NCI-H526 (cell line): ENCODE data around the gene BAHCC1.
A peak's percentile ranks its signal among the peaks of the same experiment; 100 is the strongest.

ENCODE experiments used
- DNase-seq, 2 experiments: peaks; one replicate each; lab custom pipeline; 2025; lab: John Stamatoyannopoulos, UW

The BAHCC1 gene

DNA sequence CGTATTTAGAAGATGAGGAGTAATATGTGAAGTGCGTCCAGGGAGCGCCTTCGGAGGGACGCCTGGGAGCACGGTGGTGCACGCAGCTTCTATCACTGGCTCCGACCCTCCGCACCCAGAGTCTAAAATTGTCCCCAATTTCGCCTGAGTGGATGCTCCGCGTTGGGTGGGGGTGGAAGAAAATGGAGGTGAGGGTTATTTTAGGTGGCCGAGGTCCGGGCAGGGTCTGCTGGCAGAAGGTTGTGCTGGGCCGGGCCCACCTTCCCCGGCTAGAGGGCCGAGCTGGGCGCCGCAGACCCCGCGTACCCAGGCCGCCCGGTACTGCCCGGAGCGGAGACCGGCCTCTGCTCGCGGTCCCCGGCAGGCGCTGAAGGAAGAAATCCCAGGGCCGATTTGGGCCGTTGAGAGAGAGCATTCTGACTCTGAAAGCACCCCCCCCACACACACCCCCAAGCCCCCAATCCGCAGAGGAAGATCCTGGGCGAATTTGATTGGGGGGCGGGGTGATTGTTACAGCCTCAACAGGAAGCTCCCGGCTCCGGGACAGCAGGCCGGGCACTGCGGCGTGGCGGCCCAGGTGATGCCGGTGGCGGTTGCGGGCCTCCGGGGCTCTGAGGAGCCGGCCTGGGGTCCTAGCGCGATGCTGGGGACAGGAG is 3.0 kb downstream of the BAHCC1 start:
- DNase-seq = peak; percentile 73 to 86

DNA sequence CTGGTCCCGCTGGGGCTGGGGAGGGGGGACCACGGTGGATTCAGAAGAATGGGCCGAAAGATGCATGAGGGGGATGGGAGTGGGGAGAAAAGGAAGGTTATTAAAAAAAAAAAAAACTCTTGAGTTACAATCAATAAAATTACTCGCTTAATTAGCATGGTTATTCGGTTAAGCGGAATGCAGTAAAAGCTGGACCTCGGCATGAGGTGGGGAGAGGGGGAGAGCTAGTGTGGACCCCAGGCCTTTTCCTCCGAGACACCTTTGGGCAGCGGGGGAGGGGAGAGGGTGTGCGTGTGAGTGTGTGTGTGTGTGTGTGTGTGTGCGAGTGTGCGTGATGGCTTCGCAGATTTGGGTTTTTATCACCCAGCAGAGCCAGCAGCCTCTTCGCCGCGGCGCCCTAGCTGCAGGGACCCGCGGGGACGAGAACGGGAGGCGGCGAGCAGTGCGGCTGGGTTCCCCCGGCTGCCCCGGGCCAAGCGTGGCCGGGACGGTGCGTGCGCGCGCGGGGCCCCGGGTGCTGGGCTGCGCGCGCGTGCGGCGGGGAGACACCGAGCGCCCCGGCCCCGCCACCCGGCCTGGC is 3.7 kb downstream of the BAHCC1 start:
- DNase-seq = peak; percentile 69 to 73

DNA sequence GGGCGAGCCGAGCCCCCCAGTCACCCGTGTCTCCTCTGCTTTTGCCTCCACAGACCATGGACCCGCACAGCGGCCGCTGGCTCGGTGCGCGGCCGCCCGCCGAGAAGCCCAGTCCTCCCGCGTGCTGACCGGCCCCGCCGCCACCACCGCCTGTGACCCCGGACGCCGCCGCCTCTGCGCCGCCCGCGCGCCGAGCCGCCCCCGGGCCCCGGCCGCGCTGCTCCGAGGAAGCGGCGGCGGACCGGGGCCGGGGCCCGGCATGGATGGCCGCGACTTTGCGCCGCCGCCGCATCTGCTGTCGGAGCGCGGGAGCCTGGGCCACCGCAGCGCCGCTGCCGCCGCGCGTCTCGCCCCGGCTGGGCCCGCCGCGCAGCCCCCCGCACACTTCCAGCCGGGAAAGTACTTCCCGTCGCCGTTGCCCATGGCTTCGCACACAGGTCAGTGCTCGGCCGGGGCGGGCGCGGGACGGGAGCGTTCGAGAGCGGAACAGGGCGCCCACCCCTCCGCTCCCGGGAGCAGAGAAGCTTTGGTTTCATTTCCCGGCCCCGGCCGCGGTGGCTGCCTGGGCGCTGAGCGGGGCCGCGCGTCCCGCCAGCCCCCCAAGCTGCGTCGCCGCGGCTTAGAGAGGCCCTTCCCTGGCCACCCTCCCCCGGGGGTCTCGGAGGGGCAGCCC is 4.4 kb downstream of the BAHCC1 start:
- DNase-seq = peak in 1 of 2 experiments; percentile 82

DNA sequence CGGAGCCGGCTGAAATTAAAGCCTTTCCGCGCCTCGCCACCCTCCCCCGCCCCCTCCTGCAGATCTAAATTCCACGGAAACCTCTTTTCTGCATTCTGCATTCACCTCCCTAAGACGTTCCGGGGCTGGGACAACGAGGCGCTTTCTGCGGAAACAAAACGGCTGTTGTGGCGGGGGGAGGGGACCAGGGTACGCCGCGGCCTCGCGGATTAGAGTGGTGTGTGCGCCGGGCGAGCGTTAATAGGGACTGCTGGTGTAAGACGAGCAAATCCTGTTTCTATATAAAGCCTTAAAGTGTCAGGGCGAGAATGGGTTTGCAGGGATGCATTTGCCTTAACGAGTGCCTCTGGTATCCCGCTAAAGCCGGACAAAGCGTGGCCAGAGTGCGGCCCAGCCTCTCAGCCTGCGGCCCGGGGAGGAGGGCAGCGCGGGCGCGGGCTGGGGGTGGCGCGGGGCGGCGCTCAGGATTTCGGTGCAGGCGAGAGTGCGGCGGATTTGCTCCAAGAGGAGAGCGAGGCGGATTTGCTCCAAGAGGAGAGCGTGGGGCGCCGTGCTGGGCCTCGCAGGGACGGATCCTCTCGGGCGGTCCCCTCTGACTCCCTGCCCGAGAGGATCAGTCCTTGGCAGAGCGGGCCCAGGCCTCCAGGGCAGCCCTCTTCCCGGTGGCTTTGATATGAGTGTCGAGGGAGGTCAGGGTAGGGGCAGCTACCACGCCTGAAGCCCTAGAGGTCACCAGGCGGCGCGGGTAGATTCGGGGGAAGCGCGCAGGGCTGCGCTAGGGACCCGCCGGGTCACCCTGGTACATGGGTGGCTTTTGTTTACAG is 5.1 kb downstream of the BAHCC1 start:
- DNase-seq = peak; percentile 43 to 83

DNA sequence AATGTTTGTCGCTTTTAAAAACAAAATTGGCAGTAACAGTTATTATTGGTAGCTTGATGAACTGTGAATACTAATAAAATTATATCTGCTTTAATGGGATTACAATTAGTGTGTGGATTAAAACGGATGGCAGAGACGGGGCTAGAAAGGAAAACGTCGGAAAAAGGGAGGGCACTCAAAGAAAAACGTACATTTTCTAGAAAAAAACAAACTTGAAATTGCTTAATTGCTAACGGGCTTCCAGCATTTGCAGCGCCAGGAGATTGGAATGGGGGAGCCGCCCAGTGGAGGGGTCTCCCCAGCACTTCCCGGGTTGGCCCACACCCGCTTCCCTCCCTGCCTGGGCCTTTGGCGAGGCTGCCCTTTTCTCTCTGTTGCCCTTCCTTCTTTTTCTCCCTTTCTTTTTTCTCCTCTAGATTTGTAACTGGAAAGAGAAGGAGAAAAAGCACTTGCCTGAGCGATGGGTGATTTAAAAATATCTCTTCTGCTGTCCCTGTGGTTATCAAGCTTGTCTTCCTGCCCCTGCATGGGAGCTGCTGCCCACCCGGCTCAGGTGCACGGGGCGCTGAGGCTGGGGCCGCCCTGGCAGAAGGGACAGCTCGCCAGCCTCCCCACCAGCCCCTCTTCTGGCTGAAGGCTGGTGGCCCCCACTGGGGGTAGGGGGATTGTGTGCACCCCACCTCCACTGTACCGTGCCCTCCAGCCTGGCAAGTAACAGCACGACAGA is 5.9 kb downstream of the BAHCC1 start:
- no peak for DNase-seq

DNA sequence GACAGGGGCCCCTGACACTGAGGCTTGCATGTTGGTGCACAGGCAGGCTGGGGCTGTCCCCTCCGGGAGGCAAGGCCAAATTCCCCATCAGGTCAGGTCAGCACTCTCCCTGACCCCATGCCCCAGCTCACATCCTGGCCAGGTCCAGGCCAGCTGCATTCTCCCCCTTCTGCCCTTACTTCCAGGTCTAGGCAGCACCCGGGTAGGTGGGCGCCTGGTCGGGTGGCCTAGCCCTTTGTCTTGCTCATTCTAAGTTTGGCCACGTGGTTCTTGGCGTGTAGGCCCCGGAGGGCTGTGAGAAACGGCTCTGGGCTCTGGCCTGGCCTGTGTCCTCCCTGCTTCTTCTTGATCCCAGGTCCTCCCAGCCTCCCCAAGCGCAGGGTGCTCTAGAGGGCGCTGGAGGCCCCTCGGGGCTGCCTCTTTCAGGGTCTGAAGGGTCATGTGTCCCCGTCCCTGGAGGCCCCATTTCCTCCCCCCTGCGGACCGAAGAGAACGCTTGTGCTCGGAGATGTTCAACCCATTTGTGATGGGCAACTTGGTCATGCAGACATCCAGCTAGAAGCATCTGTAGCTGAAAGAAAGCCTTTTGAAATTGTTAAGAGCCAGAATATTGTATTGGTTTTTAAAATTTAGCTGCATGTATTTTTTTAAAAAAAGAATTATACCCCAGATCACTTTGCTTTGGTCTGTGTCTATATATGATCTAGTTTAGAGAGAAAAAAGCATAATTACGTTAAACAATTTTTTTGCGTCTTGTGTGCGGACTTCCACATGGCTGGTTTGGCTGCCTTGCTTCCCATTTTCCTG is 6.7 kb downstream of the BAHCC1 start:
- peak; percentile 56 to 74 for DNase-seq

DNA sequence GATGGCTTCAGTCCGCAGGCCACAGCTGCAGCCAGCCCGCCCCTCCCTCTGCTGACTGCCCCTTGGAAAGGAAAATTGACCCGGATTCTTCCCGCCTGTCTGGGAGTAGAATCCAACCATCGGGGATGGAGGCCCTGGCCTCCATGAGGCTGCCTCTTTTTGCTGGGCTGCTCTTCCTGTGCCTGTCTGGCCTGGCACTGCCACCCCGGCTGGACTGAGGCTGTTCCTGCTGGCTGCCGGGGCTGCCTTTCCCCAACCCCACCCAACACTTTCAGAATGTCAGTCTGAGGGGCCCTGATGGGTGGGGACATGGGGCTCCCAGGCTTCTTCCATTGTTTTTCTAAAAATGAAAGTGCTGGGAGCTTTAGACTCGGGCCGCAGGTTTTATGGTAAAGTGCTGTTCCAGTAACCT is 7.3 kb downstream of the BAHCC1 start:
- no peak for DNase-seq

DNA sequence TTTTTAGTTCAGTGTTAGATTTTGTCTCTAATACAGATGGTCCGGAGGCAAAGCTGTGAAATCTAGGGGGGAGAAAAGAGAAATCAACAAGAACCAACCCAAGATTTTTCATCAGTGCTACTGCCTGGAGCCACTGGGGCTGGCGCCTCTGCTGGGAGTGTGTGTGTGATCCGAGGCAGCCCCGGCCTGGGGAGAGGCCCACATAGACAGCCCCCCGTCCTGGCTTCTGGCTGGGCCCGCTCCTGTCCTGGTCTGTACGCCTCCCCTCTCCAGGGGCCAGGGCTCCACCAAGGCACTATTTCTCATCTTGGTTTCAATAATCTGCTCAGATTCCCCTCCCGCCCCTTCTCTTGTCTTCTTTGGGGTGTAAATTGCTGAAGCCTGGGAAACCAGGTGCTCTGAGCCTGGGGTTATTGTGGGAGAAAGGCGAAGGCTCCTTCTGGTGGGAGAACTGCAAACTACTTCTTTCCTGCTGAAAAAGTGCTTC is 7.8 kb downstream of the BAHCC1 start:
- peak in 1 of 2 experiments; percentile 58 for DNase-seq

DNA sequence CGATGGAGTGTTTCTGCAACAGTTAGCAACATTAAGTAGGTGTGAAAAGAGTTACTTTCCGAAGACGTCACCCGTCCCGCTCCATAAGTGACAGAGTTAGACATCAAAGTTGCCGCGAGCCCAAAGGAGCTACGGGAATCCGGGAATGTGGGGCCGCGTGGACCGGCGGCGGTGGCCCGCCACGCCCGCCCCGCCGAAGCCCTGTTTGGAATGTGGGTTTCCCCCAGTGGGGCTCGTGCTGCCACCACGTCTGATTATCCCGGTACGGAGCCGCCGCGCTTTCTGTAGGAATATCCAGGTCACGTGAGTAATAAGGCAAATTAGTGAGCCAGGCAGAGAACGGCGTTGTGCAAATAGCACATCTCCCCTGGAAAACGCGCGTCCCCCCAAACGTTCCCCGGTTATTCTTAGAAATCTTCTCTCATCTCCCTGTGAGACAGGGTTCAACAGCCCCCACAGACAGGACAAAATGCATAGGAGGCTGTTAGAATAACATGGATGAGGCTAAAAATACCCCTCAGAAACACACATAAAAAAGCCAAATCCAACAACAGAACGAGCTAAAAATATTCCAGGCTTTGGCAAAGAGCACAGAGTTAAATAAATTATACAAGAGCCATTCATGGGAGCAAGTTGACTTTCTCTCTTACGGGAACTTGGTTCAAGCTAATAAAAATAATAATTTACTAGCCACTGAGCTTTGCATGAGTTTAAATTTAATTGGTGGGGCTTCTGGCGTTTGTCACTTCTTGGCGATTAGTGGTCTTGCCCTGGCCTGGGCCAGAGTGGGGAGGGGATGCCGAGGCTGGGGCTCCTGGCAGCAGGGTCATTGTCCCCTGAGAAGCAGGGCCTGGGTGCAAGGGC is 8.6 kb downstream of the BAHCC1 start:
- DNase-seq = peak; percentile 67 to 80

DNA sequence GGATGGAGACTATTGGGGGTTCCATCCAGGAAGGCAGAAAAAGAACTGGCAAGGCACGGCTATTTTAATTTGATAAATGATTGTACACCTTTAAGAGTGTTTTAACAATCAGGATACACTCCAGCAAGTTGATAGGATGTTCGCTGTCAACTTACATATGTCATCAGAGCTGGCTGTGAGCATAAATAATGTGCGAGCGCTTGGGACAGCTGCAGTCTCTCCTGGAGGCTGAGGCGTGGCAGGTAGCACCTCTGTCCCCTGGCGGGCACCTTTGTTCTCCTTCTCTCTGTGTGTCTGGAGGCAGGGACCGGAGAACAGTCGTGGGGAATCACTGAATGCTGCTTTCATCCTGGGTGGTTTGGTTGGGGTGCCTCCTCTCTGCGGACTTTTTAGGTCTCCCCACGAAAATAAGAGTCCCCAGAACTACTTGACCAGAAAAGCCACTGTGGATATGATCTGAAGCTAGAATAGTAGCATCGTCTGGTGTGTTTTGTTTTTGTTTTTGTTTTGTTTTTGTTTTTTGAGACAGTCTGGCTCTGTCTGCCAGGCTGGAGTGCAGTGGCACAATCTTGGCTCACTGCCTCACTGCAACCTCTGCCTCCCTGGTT is 9.4 kb downstream of the BAHCC1 start:
- peak; percentile 77 to 83 for DNase-seq

DNA sequence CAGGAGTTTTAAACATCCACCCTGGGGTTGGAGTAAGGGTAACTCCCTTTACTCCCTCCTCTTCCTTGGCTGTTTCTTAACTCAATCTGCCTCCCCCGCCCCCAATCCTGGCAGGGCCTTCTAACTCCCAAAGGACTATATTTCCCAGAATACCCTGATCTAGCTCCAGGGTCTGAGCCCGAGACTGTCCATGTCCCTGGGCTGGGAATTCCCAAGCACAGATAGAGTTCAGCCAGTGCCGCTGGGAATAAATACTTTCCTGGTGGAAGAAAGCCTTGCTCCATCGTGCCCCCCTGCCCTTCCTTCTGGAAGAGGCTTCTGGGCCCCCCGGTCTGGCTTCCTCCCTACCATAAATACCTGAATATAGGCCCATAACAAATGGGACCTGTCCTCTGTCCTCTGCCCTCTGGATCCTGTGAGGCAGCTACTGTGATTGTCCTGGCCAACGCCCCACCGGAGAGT is 10.2 kb downstream of the BAHCC1 start:
- no peak for DNase-seq

DNA sequence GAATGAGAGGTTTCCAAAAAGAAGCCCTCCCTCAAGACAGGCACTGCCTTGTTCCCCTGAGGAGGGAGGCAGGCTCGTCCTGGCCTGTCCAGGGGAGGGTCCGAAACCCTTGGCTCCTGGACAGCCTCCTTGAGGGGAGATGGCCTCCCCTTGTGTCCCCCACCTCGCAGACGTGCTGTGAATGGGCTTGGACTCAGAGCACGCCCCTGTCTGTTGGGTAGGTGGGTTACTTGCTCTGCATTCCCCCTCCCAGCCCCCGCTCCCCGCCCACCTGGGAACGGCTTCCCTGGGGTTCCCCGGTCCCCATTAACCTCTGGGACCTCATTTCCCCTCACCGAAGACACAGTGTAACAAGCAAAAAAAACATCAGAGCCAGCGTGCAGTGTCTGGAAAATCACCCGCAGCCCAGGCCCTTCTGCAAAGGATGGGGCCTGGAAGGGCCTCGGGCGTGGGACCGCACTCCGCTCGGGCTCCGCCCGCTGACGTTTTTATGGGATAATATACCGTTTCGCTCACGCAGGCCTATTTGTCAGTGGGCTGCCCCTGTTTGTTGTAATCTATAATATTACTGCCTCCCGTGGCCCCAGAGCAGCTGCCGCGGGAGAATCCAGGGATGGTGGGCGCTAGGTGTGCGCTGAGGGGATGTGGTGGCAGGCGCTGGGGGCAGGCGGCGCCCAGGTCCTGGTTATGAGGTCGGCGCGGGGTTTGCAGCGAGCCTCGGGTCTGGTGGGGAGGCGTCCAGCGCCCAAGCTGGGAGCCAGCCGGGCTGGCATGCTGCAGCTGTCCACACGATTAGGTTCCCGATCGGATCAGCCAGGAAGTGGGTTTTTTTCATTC is 11.1 kb downstream of the BAHCC1 start:
- DNase-seq = peak in 1 of 2 experiments; percentile 67

DNA sequence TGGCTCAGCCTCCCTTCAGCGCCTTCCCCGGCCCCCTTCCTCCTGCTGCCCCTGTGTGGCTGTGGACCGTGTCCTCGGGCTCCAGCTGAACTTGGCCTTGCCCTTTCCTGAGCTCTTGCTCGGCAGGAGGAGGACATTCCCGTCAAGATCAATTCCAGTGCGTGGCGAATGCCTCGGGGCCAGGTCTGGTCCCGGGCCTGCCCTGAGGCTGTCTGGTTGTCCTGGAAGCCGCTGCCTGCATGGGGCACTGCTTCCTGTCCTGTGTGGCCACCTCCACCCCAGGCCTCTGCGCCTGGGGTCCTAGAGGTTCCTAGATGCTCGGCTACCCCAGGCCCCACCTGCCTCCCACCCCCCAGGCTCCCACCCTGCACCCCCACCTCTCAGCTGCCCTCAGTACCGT is 12.8 kb downstream of the BAHCC1 start:
- no peak for DNase-seq

DNA sequence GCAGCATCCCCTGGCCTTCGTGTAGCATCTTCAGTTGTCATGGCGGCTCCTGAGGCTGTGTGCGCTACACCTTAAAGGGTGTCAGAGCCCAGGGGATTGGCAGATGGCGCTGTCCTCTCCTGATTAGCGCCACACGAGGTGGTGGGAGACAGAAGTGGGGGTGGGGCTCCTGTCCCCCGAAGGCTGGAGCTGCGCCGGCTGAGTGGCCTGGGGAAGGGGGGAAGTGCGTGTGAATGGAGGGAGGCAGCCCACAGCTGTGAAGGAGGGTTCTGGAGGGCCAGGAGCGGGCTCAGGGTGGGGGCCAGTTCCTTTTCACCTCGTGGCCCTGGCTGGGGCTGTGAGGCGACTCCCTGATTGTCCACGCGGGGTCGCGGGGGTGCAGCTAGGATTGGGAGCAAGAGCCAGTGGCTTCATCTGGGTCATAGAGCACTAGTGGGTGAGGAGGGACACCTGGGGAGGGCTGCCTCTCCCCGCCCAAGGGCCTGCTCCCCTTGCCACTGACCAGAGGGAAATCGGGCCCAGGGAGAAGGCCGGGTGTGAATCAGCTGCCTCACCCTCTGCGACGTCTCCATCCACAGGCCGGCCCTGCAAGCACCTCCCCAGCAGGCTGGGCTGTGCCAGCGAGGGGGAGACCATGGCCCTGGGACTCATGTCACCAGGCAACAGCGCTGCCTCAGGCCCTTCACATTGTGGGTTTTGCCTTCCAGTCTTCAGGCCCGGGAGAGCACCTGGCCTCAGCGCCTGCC is 14.1 kb downstream of the BAHCC1 start:
- peak; percentile 55 to 87 for DNase-seq

DNA sequence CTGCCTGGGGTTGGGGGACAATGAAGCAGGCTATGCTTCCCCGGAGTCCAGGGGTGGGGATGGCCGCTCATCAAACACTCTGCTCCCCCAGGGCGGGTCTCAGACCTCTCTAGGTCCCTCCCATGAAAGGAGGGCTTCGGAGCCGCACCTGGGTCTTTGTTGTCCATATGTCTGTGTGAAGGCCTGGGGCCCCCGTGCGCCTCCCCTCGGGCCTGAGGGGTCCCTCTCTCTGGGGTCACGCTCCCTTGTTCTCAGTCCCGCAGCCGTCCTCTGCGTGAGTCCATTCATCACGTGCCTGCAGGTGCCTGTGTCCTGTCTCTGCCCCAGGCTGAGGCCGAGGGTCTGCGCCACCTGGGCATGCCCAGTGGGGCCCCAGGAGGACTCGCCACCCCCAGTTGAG is 15.6 kb downstream of the BAHCC1 start:
- no peak for DNase-seq

DNA sequence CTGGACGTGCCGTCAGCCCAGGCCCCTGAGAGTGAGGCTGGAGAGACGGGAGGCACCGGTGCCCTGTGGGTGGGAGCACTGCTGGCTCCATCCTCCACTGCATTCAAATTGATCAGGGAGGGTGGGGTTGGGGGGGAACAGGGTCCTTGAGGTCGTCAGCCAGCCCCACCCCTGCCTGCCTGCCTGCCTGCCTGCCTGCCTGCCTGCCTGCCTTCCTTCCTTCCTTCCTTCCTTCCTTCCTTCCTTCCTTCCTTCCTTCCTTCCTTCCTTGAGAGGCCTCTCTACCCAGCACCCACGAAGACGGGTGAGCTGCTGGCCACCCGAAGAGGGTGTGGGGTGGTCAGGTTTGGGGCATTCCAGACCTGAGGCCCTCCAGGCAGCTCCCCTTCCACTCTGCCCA is 16.0 kb downstream of the BAHCC1 start:
- DNase-seq = no peak

DNA sequence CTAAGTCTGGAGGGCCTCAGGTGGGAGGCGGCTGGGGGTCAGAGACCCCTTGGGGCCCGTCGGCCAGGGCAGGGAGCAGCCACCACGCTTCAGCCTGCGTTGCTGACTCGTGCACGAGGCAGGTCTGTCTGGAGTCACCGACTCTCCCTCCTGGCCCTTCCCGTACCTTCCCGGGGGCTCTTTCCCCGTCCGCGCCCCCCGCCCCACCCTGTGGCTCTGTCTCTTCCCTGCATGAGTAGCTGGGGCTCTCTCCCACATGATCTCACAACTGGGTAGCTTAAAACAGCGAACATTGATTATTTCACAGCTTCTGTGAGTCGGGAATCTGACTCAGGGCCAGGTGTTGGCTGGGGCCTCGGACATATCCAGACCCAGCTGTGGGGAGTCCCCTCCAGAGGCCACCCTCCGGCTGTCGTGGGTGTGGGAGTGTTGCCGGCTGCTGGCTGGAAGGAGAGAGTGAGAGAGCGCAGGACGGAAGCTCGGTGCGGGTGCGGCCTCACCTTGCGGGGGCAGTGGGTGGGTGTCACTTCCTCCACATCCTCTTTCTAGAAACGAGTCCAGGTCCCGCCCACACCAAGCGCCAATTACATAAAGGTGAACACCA is 17.3 kb downstream of the BAHCC1 start:
- DNase-seq = no peak
